ENCODE measurements around the gene NKAP. TPM values are rescaled to one million over a fixed set of nuclear protein-coding genes. Genes with fewer than 3 reads are reported as not detected.

Gene NKAP
- total and polyA plus RNA-seq, 4 donors, result 2.4 to 3.3 (median 2.7) TPM

- no peak overlapping the region for H3K4me3 ChIP-seq (ENCODE audit: low read depth in 1 of 3, low read length in 3 of 3)
- peaks cover 0 to 7% (median 1%) of the 10 kb centered on the region in 4 donors for H3K4me1 ChIP-seq (ENCODE audit: control insufficient read depth in 4 of 4, insufficient read depth in 4 of 4, low read length in 3 of 4)
- H3K27me3 ChIP-seq (ENCODE audit: control insufficient read depth in 4 of 4, insufficient read depth in 4 of 4, low read length in 3 of 4), result no peaks in the 10 kb centered on the region
- H3K9ac ChIP-seq (ENCODE audit: low read depth in 1 of 2, low read length in 2 of 2), result no peak overlapping the region
- TF ChIP-seq FOXA2 (IDR thresholded peaks at IDR 0.05) (no peak), MAX (IDR thresholded peaks at IDR 0.05) (no peak), TAF1 (conservative IDR thresholded peaks at IDR 0.05) (no peak), CTCF (IDR thresholded peaks at IDR 0.05; ENCODE audit: low read depth, low read length, missing input control) (no peak), YY1 (IDR thresholded peaks at IDR 0.05) (no peak), ZBTB33 (IDR thresholded peaks at IDR 0.05) (no peak)
- no peaks in the 10 kb centered on the region for H3K9me3 ChIP-seq (ENCODE audit: control insufficient read depth in 4 of 4, low read length in 3 of 4)
- 90% methylated on average over 5 of the region's 5 CpGs for WGBS
- no peaks in the 10 kb centered on the region for H3K36me3 ChIP-seq (ENCODE audit: control insufficient read depth in 4 of 4, insufficient read depth in 3 of 4, low read depth in 1 of 4, low read length in 3 of 4)
- DNase-seq (ENCODE audit: low spot score), result no peak
- H3K27ac ChIP-seq (ENCODE audit: low read depth in 1 of 2, low read length in 2 of 2), result no peak overlapping the region
These were observed 4.8 kb upstream of the NKAP start for GRCh38 chrX:119948381-119948780.

- Histone ChIP-seq H3K9me3 (ENCODE audit: control insufficient read depth in 4 of 4, low read length in 3 of 4) (no peaks in the 10 kb centered on the region), H3K27ac (ENCODE audit: low read depth in 1 of 2, low read length in 2 of 2) (no peak overlapping the region), H3K27me3 (ENCODE audit: control insufficient read depth in 4 of 4, insufficient read depth in 4 of 4, low read length in 3 of 4) (no peaks in the 10 kb centered on the region), H3K9ac (ENCODE audit: low read depth in 1 of 2, low read length in 2 of 2) (no peak overlapping the region), H3K4me1 (ENCODE audit: control insufficient read depth in 4 of 4, insufficient read depth in 4 of 4, low read length in 3 of 4) (peaks cover 3 to 18% (median 9%) of the 10 kb centered on the region in 4 donors), H3K4me3 (ENCODE audit: low read depth in 1 of 3, low read length in 3 of 3) (no peak overlapping the region), H3K36me3 (ENCODE audit: control insufficient read depth in 4 of 4, insufficient read depth in 3 of 4, low read depth in 1 of 4, low read length in 3 of 4) (no peaks in the 10 kb centered on the region)
- WGBS, result 77% methylated on average over 6 of the region's 6 CpGs
- DNase-seq (ENCODE audit: low spot score), result no peak
- TF ChIP-seq CTCF (IDR thresholded peaks at IDR 0.05; ENCODE audit: low read depth, low read length, missing input control) (no peak), EGR1 (IDR thresholded peaks at IDR 0.05; ENCODE audit: low read depth in 2 of 2) (no peak), NR2F2 (IDR thresholded peaks at IDR 0.05) (no peak), REST (IDR thresholded peaks at IDR 0.05) (no peak), ATF3 (IDR thresholded peaks at IDR 0.05) (no peak), MAX (IDR thresholded peaks at IDR 0.05) (no peak), ZBTB33 (IDR thresholded peaks at IDR 0.05) (no peak), TAF1 (conservative IDR thresholded peaks at IDR 0.05) (no peak), RXRA (IDR thresholded peaks at IDR 0.05) (no peak), FOXA1 (IDR thresholded peaks at IDR 0.05) (no peak), JUND (IDR thresholded peaks at IDR 0.05) (no peak), SP1 (IDR thresholded peaks at IDR 0.05) (no peak), RAD21 (IDR thresholded peaks at IDR 0.05) (no peak), GABPA (IDR thresholded peaks at IDR 0.05 in 1 of 2, conservative IDR thresholded peaks at IDR 0.05 in 1 of 2) (no peak)
These were observed 1.9 kb upstream of the NKAP start for GRCh38 chrX:119945481-119945880.

Data from liver (tissue), 9 donors.